Keratinocyte (primary cell): Measurements from ENCODE around the gene FBXO31. TPM values are rescaled to one million over a fixed set of nuclear protein-coding genes. Genes with fewer than 3 reads are reported as not detected.

Experiments
- DNase-seq: peaks from one replicate; pipeline ENCODE4 v3.0.0-alpha.2; 2011; ENCODE audit warnings: low read depth, missing footprints, low spot score
- FAIRE-seq: peaks from 2 replicates; lab custom pipeline; 2011; peaks lifted over from hg19 to GRCh38; lab: Jason Lieb, UNC
- H2AFZ ChIP-seq: 2 replicates; pipeline ENCODE4 v1.6.0; 2012; ENCODE audit warnings: low read length, control low read depth, inconsistent platforms; ENCODE audit not compliant: control insufficient read depth
- H3K27ac ChIP-seq: 2 replicates; pipeline ENCODE4 v1.5.1; 2011; ENCODE audit warnings: low read length; ENCODE audit not compliant: control insufficient read depth, insufficient read depth
- H3K27me3 ChIP-seq: 3 replicates; pipeline ENCODE4 v1.6.0; 2011; ENCODE audit warnings: low read length; ENCODE audit not compliant: control insufficient read depth, insufficient read depth; ENCODE audit errors: extremely low read depth
- H3K36me3 ChIP-seq, 2 experiments: 2 replicates in 1 of 2; 3 replicates in 1 of 2; pipeline ENCODE4 v1.5.1; 2011; ENCODE audit warnings: low read length in 2 of 2, mild to moderate bottlenecking in 1 of 2; ENCODE audit not compliant: control insufficient read depth in 2 of 2, insufficient read depth in 2 of 2; ENCODE audit errors: extremely low read depth in 1 of 2
- H3K4me1 ChIP-seq: 3 replicates; pipeline ENCODE4 v1.5.1; 2011; ENCODE audit warnings: low read length; ENCODE audit not compliant: control insufficient read depth, insufficient read depth; ENCODE audit errors: extremely low read depth
- H3K4me2 ChIP-seq: 3 replicates; pipeline ENCODE4 v1.6.0; 2011; ENCODE audit warnings: low read depth, low read length; ENCODE audit not compliant: control insufficient read depth, insufficient read depth; ENCODE audit errors: extremely low read depth
- H3K4me3 ChIP-seq, 3 experiments: fragments of 200-600 bp in 1 of 3; sonication (generic) in 1 of 3; 2 replicates in 2 of 3; 3 replicates in 1 of 3; pipeline ENCODE4 v1.5.1; 2011 to 2016; ENCODE audit warnings: low read length in 3 of 3, mild to moderate bottlenecking in 3 of 3, control low read depth in 2 of 3, inconsistent platforms in 1 of 3, low read depth in 1 of 3, mixed read lengths in 1 of 3, mixed run types in 1 of 3, moderate library complexity in 1 of 3; ENCODE audit not compliant: control insufficient read depth in 2 of 3, insufficient read depth in 2 of 3; ENCODE audit errors: extremely low read depth in 1 of 3
- H3K79me2 ChIP-seq: 2 replicates; pipeline ENCODE4 v1.6.0; 2012; ENCODE audit warnings: low read length; ENCODE audit not compliant: control insufficient read depth, insufficient read depth
- H3K9ac ChIP-seq: 3 replicates; pipeline ENCODE4 v1.6.0; 2011; ENCODE audit warnings: low read length; ENCODE audit not compliant: control insufficient read depth, insufficient read depth; ENCODE audit errors: extremely low read depth
- H3K9me1 ChIP-seq: 3 replicates; pipeline ENCODE4 v1.6.0; 2011; ENCODE audit warnings: low read length; ENCODE audit not compliant: control insufficient read depth, insufficient read depth; ENCODE audit errors: extremely low read depth
- H3K9me3 ChIP-seq: 2 replicates; pipeline ENCODE4 v1.5.1; 2012; ENCODE audit warnings: low read depth, low read length; ENCODE audit not compliant: control insufficient read depth
- H4K20me1 ChIP-seq: 3 replicates; pipeline ENCODE4 v1.6.0; 2011; ENCODE audit warnings: low read length; ENCODE audit not compliant: control insufficient read depth, insufficient read depth; ENCODE audit errors: extremely low read depth
- CTCF ChIP-seq, 3 experiments: IDR thresholded peaks in 1 of 3; conservative IDR thresholded peaks in 1 of 3; optimal IDR thresholded peaks in 1 of 3; 2 replicates in 2 of 3; 3 replicates in 1 of 3; pipeline versions ENCODE3 to v1.5.1; 2011; ENCODE audit warnings: low read length in 3 of 3, mild to moderate bottlenecking in 3 of 3, moderate library complexity in 2 of 3, control low read depth in 1 of 3, inconsistent platforms in 1 of 3; ENCODE audit not compliant: insufficient read depth in 2 of 3; ENCODE audit errors: extremely low read depth in 1 of 3
- EZH2 ChIP-seq: IDR thresholded peaks from one replicate; pipeline ENCODE4 v1.6.1; 2012; ENCODE audit warnings: inconsistent platforms, mild to moderate bottlenecking, low read length, moderate library complexity
- dilution Hi-C: fragments of 300-500 bp; cut with MboI; formaldehyde crosslinking; loops from one replicate; pipeline ENCODE4 v1.7.0; 2020; ENCODE audit warnings: low sequenced_read_pairs; ENCODE audit not compliant: extremely low pct_ligation_motif_present
- polyA plus RNA-seq, 5 experiments: library from polyadenylated mRNA; depleted of rRNA in 3 of 5; stranded (reverse) in 3 of 5; stranded (forward) in 1 of 5; unstranded in 1 of 5; fragments of >200 nt; gene quantifications; 1 replicate in 1 of 5; 2 replicates in 3 of 5; 3 replicates in 1 of 5; pipeline versions ENCODE4 v1.2.1 to v1.2.3, GENCODE V29; 2011 to 2012; ENCODE audit warnings: missing spikeins in 2 of 5, low read depth in 1 of 5, low replicate concordance in 1 of 5

The FBXO31 gene
- polyA plus RNA-seq, 1 donor (not counting 4 experiments of a cell fraction or from before 2014, with no cell fraction given) = 17.0 TPM

- TF ChIP-seq CTCF (optimal IDR thresholded peaks at IDR 0.05 in 1 of 3, IDR thresholded peaks at IDR 0.05 in 1 of 3, conservative IDR thresholded peaks at IDR 0.05 in 1 of 3; ENCODE audit: extremely low read depth in 1 of 3, insufficient read depth in 2 of 3, low read length in 3 of 3) = no peak
- TF ChIP-seq EZH2 = no peak
- H3K4me3 ChIP-seq = no peak overlapping the region
- H3K9me3 ChIP-seq = no peaks in the 10 kb centered on the region
- no peak overlapping the region for H2AFZ ChIP-seq
- no peak overlapping the region for H3K4me2 ChIP-seq
- H3K36me3 ChIP-seq = peaks cover 31 to 34% of the 10 kb centered on the region in 2 experiments
- no peak overlapping the region for H3K27ac ChIP-seq
- H3K27me3 ChIP-seq = no peaks in the 10 kb centered on the region
- no peaks in the 10 kb centered on the region for H4K20me1 ChIP-seq
- dilution Hi-C loops = no loop called here
- H3K4me1 ChIP-seq = no peaks in the 10 kb centered on the region
- no peak for DNase-seq
- FAIRE-seq = no peak
- H3K79me2 ChIP-seq = no peaks in the 10 kb centered on the region
- peaks cover 2% of the 10 kb centered on the region for H3K9me1 ChIP-seq
- H3K9ac ChIP-seq = no peak overlapping the region
Observed at GRCh38 chr16:87333101-87333500, 50.5 kb downstream of the FBXO31 start.

- Histone ChIP-seq H3K36me3 (peaks cover 28 to 39% of the 10 kb centered on the region in 2 experiments), H3K27ac (no peak overlapping the region), H3K4me3 (no peak overlapping the region), H3K9me3 (no peaks in the 10 kb centered on the region), H3K79me2 (no peaks in the 10 kb centered on the region), H4K20me1 (no peaks in the 10 kb centered on the region), H3K27me3 (no peaks in the 10 kb centered on the region), H2AFZ (no peak overlapping the region), H3K4me2 (no peak overlapping the region), H3K4me1 (no peaks in the 10 kb centered on the region), H3K9me1 (peaks cover 2% of the 10 kb centered on the region), H3K9ac (no peak overlapping the region)
- DNase-seq (no peak), FAIRE-seq (no peak)
- TF ChIP-seq EZH2 (no peak), CTCF (optimal IDR thresholded peaks at IDR 0.05 in 1 of 3, IDR thresholded peaks at IDR 0.05 in 1 of 3, conservative IDR thresholded peaks at IDR 0.05 in 1 of 3; ENCODE audit: extremely low read depth in 1 of 3, insufficient read depth in 2 of 3, low read length in 3 of 3) (no peak)
- dilution Hi-C loops = no loop called here
Observed at GRCh38 chr16:87332150-87332549, 51.4 kb downstream of the FBXO31 start.
